Spleen (tissue), 7 donors: Measurements from ENCODE around the gene LTBP1.

Experiments
- POLR2A ChIP-seq, 3 donors: fragments of 450-650 bp; IDR thresholded peaks; one replicate each; pipeline ENCODE4 v1.5.1; 2017; ENCODE audit warnings: antibody characterized with exemption in 3 of 3, mild to moderate bottlenecking in 1 of 3
- TF ChIP-seq, protein P1 (sequence below), 11 experiments: fragments of 200-600 bp in 7 of 11; fragments of 450-650 bp in 4 of 11; sonication (generic) in 4 of 11; IDR thresholded peaks in 8 of 11; conservative IDR thresholded peaks in 3 of 11; 1 replicate in 7 of 11; 2 replicates in 4 of 11; pipeline versions ENCODE4 v1.4.0 to v1.8.0; 2016 to 2021; ENCODE audit warnings: antibody characterized with exemption in 11 of 11, inconsistent platforms in 4 of 11, mild to moderate bottlenecking in 1 of 11
- donor health status: DM: no; HTN: no; CAD: no; lungs with moderate emphysema.
- donor health status: DM: no; HTN: no; CAD: no.
- donor health status: DM: no; HTN: no; CAD: no.

DNA sequence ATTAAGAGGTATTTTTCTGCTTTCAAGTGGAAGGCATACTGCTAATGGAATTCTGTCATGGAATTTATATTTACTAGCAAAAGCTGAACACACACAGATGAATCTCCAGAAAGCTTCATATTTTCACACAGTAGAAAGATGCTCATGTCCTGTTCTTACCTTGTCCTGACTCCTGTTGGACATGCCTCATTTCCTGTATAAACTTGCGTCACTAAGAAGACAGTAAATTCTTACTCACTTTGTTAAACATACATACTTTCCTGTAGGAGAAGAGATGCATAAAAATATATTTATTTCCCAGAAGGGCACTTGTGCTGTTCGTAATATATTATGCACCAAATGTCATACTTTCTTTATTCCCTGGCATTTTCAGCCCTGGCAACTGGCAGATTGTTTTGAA, 291.4 kb downstream of the LTBP1 start:
- TF ChIP-seq, protein P1, sequence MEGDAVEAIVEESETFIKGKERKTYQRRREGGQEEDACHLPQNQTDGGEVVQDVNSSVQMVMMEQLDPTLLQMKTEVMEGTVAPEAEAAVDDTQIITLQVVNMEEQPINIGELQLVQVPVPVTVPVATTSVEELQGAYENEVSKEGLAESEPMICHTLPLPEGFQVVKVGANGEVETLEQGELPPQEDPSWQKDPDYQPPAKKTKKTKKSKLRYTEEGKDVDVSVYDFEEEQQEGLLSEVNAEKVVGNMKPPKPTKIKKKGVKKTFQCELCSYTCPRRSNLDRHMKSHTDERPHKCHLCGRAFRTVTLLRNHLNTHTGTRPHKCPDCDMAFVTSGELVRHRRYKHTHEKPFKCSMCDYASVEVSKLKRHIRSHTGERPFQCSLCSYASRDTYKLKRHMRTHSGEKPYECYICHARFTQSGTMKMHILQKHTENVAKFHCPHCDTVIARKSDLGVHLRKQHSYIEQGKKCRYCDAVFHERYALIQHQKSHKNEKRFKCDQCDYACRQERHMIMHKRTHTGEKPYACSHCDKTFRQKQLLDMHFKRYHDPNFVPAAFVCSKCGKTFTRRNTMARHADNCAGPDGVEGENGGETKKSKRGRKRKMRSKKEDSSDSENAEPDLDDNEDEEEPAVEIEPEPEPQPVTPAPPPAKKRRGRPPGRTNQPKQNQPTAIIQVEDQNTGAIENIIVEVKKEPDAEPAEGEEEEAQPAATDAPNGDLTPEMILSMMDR (IDR thresholded peaks at IDR 0.05 in 8 of 11, conservative IDR thresholded peaks at IDR 0.05 in 3 of 11), result no peak
- no peak for TF ChIP-seq POLR2A (IDR thresholded peaks at IDR 0.05)
